ENCODE measurements around the gene FCRLB. TPM values are rescaled to one million over a fixed set of nuclear protein-coding genes. Genes with fewer than 3 reads are reported as not detected.

FCRLB gene
- total and polyA plus RNA-seq, 9 of the 15 experiments (the other 6 are each of a cell fraction or from before 2014, with no cell fraction given), result 0.20 to 4.6 (median 1.3) TPM

- Histone ChIP-seq H3K9ac (ENCODE audit: insufficient read depth in 1 of 2, low read depth in 2 of 2, low read length in 2 of 2) (no peak overlapping the region), H2AFZ (ENCODE audit: low read depth, low read length) (no peak overlapping the region), H3K4me1 (replicated peaks in 1 of 2; ENCODE audit: control insufficient read depth in 2 of 2, insufficient read depth in 2 of 2, low read length in 2 of 2) (peaks cover 4 to 36% of the 10 kb centered on the region in 2 experiments), H3K27me3 (ENCODE audit: control insufficient read depth in 2 of 2, insufficient read depth in 2 of 2, low read length in 2 of 2) (no peaks in the 10 kb centered on the region), H3K79me2 (ENCODE audit: control insufficient read depth, insufficient read depth, low read length) (no peaks in the 10 kb centered on the region), H4K20me1 (replicated peaks; ENCODE audit: control insufficient read depth, insufficient read depth, low read length) (no peaks in the 10 kb centered on the region), H3K27ac (ENCODE audit: extremely low read depth, low read depth, low read length) (no peak overlapping the region), H3K36me3 (ENCODE audit: control insufficient read depth, insufficient read depth, low read length) (no peaks in the 10 kb centered on the region), H3K4me2 (ENCODE audit: insufficient read depth, low read length) (no peak overlapping the region), H3K4me3 (no peak overlapping the region), H3K9me3 (replicated peaks; ENCODE audit: control insufficient read depth, insufficient read depth, low read depth, low read length) (no peaks in the 10 kb centered on the region), H3K9me1 (ENCODE audit: control insufficient read depth, insufficient read depth, low read length) (no peaks in the 10 kb centered on the region)
- in situ Hi-C loops (cut with MboI), result no loop called here
- ChIA-PET CTCF (ENCODE audit: low intra/inter-chr PET ratio) (no interaction called here), POLR2A (interaction anchor here (0.7 to 1.2 kb wide), 4 partner anchors 10 to 216 kb away, joined by 3 to 5 read pairs (median 3); no protein-coding TSS in a partner anchor)
- no TSS peak for BruUV-seq (replicated peaks)
- intact Hi-C loops (cut with micrococcal nuclease), result loop anchor here (2.0 kb wide), 1 partner anchor 13 kb away; the partner anchor contains the start of gene FCRLB
- no peak for DNase-seq (ENCODE audit: extremely low read depth in 1 of 4, low spot score in 3 of 4)
- 42% methylated on average over 2 of the region's 2 CpGs for WGBS (ENCODE audit: insufficient coverage, low coverage, missing lambda C conversion rate)
- no peak for ATAC-seq
- FAIRE-seq, result no peak
- TF ChIP-seq IRF2 (CRISPR knock-in tag; IDR thresholded peaks at IDR 0.05), result no peak
- TF ChIP-seq SPI1 (IDR thresholded peaks at IDR 0.05; ENCODE audit: borderline replicate concordance, low read depth, low read length), result 0 out of 2 replicates have a peak, but pooled peaks have one; percentile 41
- TF ChIP-seq EHMT2 (IDR thresholded peaks at IDR 0.05), result 0 out of 2 replicates have a peak, but pooled peaks have one; percentile 29
- no peak for TF ChIP-seq CEBPB (tag; IDR thresholded peaks at IDR 0.05)
- peak; percentile 42; the same call in 1 of the 2 replicates for TF ChIP-seq ZNF512 (tag; IDR thresholded peaks at IDR 0.05)
Measured at GRCh38 chr1:161707503-161707902, 13.8 kb upstream of the FCRLB start.

Measured in K562 (cell line).